Measurements from ENCODE around the gene GPR82.

- TF ChIP-seq CTCF (IDR thresholded peaks at IDR 0.05; ENCODE audit: control extremely low read depth in 1 of 3, insufficient read depth in 1 of 3, low read depth in 1 of 3, low read length in 3 of 3) (no peak), EZH2 (IDR thresholded peaks at IDR 0.05; ENCODE audit: low read depth, low read length, severe bottlenecking) (no peak), POLR2AphosphoS5 (IDR thresholded peaks at IDR 0.05; ENCODE audit: low read depth, low read length) (no peak), ATF3 (IDR thresholded peaks at IDR 0.05; ENCODE audit: insufficient read depth, low read depth, low read length) (no peak), EP300 (IDR thresholded peaks at IDR 0.05; ENCODE audit: borderline replicate concordance in 1 of 2, low read depth in 2 of 2, low read length in 2 of 2) (no peak), BACH1 (IDR thresholded peaks at IDR 0.05; ENCODE audit: low read length) (no peak), KDM1A (IDR thresholded peaks at IDR 0.05; ENCODE audit: borderline replicate concordance, low read length) (no peak)
Measured at GRCh38 chrX:41695426-41695825, 28.6 kb upstream of the GPR82 start.

Data from H1 (cell line).